ENCODE data around the gene PRKCA.

GRCh38 chr17:66704858-66705520, 402.6 kb downstream of the PRKCA start:
- no peak for TF ChIP-seq ZNF274 (IDR thresholded peaks at IDR 0.05; ENCODE audit: low read depth, low read length)
- no peak for TF ChIP-seq SUZ12 (IDR thresholded peaks at IDR 0.05; ENCODE audit: extremely low read depth, insufficient read depth, insufficient read length)

Measured in NT2/D1 (cell line).